ENCODE measurements around the gene PUS10.

GRCh38 chr2:61021228-61021660 is 3.2 kb upstream of the PUS10 start:
- TF ChIP-seq CTCF (IDR thresholded peaks at IDR 0.05; ENCODE audit: control extremely low read depth in 1 of 3, insufficient read depth in 1 of 3, low read depth in 1 of 3, low read length in 3 of 3) (no peak), RXRA (IDR thresholded peaks at IDR 0.05; ENCODE audit: insufficient read depth, low read depth, low read length) (no peak), CEBPB (IDR thresholded peaks at IDR 0.05; ENCODE audit: low read depth, low read length) (no peak), POLR2A (IDR thresholded peaks at IDR 0.05; ENCODE audit: control extremely low read depth in 1 of 2, low read depth in 2 of 2, low read length in 2 of 2) (no peak), MAX (IDR thresholded peaks at IDR 0.05) (no peak), EP300 (IDR thresholded peaks at IDR 0.05; ENCODE audit: borderline replicate concordance in 1 of 2, low read depth in 2 of 2, low read length in 2 of 2) (no peak), EZH2 (IDR thresholded peaks at IDR 0.05; ENCODE audit: low read depth, low read length, severe bottlenecking) (no peak), HDAC6 (IDR thresholded peaks at IDR 0.05; ENCODE audit: low read depth, low read length) (no peak)
